ENCODE measurements around the gene PNMA6E. TPM values are rescaled to one million over a fixed set of nuclear protein-coding genes. Genes with fewer than 3 reads are reported as not detected.

Gene PNMA6E
- total and polyA plus RNA-seq, 4 donors, result 0.08 TPM; not detected in 3

DNA sequence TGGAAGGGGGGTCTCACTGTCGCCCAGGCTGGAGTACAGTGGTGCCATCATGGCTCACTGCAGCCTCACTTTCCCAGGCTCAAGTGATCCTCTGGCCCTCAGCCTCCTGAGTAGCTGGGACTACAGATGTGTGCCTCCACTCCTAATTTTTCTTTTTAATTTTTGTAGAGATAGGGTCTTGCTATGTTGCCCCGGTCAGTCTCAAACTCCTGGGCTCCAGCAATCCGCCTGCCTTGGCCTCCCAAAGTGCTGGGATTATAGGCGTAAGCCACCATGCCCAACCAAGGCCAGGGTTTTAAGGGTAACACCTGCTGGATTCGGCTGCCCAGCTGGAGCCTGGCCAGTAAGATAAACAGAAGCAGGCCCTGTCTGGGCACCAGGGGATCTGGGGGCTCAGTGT, 41.3 kb upstream of the PNMA6E start:
- WGBS, 2 donors, result 75 to 89% methylated on average over 4 to 5 of the region's 5 CpGs
- Histone ChIP-seq H3K27ac (ENCODE audit: low read depth in 1 of 2, low read length in 1 of 2) (no peak overlapping the region), H3K4me1 (ENCODE audit: control insufficient read depth in 5 of 5, insufficient read depth in 5 of 5, low read length in 5 of 5) (no peaks in the 10 kb centered on the region), H3K27me3 (ENCODE audit: control insufficient read depth in 3 of 3, insufficient read depth in 3 of 3, low read length in 2 of 3) (peaks cover 0 to 5% (median 0%) of the 10 kb centered on the region in 3 donors), H3K4me3 (no peak overlapping the region), H3K9ac (ENCODE audit: insufficient read depth in 1 of 2, low read length in 2 of 2) (no peak overlapping the region), H3K9me3 (ENCODE audit: control insufficient read depth in 4 of 4, insufficient read depth in 3 of 4, low read length in 3 of 4) (peaks cover 0 to 13% (median 0%) of the 10 kb centered on the region in 4 donors), H3K36me3 (ENCODE audit: control insufficient read depth in 4 of 4, insufficient read depth in 4 of 4, low read length in 4 of 4) (no peaks in the 10 kb centered on the region)
- ATAC-seq (ENCODE audit: insufficient read depth, low FRiP score), result no peak
- DNase-seq, result no peak
- TF ChIP-seq, protein P1, sequence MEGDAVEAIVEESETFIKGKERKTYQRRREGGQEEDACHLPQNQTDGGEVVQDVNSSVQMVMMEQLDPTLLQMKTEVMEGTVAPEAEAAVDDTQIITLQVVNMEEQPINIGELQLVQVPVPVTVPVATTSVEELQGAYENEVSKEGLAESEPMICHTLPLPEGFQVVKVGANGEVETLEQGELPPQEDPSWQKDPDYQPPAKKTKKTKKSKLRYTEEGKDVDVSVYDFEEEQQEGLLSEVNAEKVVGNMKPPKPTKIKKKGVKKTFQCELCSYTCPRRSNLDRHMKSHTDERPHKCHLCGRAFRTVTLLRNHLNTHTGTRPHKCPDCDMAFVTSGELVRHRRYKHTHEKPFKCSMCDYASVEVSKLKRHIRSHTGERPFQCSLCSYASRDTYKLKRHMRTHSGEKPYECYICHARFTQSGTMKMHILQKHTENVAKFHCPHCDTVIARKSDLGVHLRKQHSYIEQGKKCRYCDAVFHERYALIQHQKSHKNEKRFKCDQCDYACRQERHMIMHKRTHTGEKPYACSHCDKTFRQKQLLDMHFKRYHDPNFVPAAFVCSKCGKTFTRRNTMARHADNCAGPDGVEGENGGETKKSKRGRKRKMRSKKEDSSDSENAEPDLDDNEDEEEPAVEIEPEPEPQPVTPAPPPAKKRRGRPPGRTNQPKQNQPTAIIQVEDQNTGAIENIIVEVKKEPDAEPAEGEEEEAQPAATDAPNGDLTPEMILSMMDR (IDR thresholded peaks at IDR 0.05; ENCODE audit: control extremely low read depth, extremely low read depth), result no peak

DNA sequence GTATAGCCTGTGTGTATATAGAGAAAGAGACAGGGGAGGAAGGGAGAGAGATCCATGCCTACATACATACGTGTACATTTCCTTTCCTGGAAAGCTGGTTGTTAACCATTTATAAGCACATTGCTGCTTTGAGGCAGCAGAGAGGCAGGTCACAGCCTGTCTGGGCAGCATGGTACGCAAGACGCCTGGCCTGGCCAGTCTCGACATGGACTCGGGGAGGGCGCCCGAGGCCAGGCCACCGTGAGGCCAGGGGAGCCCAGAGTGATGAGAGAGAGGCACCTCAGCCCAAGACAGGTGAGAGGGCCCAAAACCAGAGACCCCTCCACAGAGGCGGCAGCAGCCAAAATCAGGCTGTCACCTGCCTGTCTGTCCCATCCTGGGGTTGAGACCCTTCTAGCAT, 40.8 kb upstream of the PNMA6E start:
- DNase-seq, result no peak
- Histone ChIP-seq H3K9me3 (ENCODE audit: control insufficient read depth in 4 of 4, insufficient read depth in 3 of 4, low read length in 3 of 4) (peaks cover 0 to 13% (median 0%) of the 10 kb centered on the region in 4 donors), H3K4me3 (no peak overlapping the region), H3K27me3 (ENCODE audit: control insufficient read depth in 3 of 3, insufficient read depth in 3 of 3, low read length in 2 of 3) (peaks cover 0 to 5% (median 0%) of the 10 kb centered on the region in 3 donors), H3K9ac (ENCODE audit: insufficient read depth in 1 of 2, low read length in 2 of 2) (no peak overlapping the region), H3K36me3 (ENCODE audit: control insufficient read depth in 4 of 4, insufficient read depth in 4 of 4, low read length in 4 of 4) (no peaks in the 10 kb centered on the region), H3K27ac (ENCODE audit: low read depth in 1 of 2, low read length in 1 of 2) (no peak overlapping the region), H3K4me1 (ENCODE audit: control insufficient read depth in 5 of 5, insufficient read depth in 5 of 5, low read length in 5 of 5) (no peaks in the 10 kb centered on the region)
- ATAC-seq (ENCODE audit: insufficient read depth, low FRiP score), result no peak
- TF ChIP-seq, protein P1 (IDR thresholded peaks at IDR 0.05; ENCODE audit: control extremely low read depth, extremely low read depth), result no peak
- WGBS, 2 donors, result 77% methylated on average over 8 to 9 of the region's 9 CpGs

DNA sequence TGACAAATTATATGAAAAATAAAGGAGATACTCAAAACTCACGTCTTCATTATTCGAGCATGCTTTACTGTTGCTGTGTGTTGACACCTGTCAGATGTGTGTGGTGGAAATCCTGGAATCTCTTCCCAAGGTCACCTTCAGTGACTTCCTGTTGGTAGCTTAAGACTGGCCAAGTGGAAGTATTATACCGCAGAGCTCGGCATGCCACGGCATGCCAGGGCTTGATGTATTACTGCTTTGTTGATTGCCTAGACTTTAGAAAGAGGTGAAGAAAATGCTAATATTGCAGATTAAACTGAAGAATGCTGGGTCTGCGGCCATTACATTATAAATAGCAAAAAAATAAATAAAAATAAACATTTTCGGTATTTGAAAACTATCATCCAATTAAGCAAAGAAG, 40.1 kb upstream of the PNMA6E start:
- 63% methylated on average over 7 of the region's 7 CpGs for WGBS, 2 donors
- Histone ChIP-seq H3K36me3 (ENCODE audit: control insufficient read depth in 4 of 4, insufficient read depth in 4 of 4, low read length in 4 of 4) (no peaks in the 10 kb centered on the region), H3K27ac (ENCODE audit: low read depth in 1 of 2, low read length in 1 of 2) (no peak overlapping the region), H3K4me1 (ENCODE audit: control insufficient read depth in 5 of 5, insufficient read depth in 5 of 5, low read length in 5 of 5) (no peaks in the 10 kb centered on the region), H3K9ac (ENCODE audit: insufficient read depth in 1 of 2, low read length in 2 of 2) (no peak overlapping the region), H3K4me3 (no peak overlapping the region), H3K27me3 (ENCODE audit: control insufficient read depth in 3 of 3, insufficient read depth in 3 of 3, low read length in 2 of 3) (peaks cover 0 to 5% (median 0%) of the 10 kb centered on the region in 3 donors), H3K9me3 (ENCODE audit: control insufficient read depth in 4 of 4, insufficient read depth in 3 of 4, low read length in 3 of 4) (peaks cover 0 to 13% (median 0%) of the 10 kb centered on the region in 4 donors)
- DNase-seq (no peak), ATAC-seq (ENCODE audit: insufficient read depth, low FRiP score) (no peak)
- TF ChIP-seq, protein P1 (IDR thresholded peaks at IDR 0.05; ENCODE audit: control extremely low read depth, extremely low read depth), result no peak

DNA sequence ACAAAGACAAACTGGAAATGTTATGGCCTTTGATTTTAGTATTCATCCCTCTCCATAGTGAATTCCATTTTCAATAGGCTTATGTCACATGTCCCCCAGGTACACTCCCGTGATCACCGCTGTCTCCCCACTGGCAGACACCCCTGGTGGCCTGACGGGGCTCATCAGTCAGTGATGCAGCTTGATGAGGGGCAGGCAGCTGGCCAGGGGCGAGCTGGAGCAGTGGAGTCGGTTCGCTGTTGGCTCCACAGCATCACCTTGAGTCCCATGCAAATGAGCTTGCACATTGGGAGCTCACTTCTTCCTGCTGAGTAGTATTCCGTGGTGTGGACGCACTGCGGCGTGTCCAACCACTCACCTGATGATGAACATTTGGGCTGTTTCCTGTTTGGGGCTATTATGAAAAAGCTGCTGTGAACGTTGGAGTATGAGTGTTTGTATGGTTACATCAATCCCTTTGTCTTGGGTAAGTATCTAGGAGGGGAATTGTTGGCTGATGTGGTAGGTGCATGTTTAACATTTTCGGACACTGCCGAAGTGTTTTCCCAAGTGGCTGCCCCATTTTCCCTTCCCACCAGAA, 39.5 kb upstream of the PNMA6E start:
- Histone ChIP-seq H3K9ac (ENCODE audit: insufficient read depth in 1 of 2, low read length in 2 of 2) (no peak overlapping the region), H3K36me3 (ENCODE audit: control insufficient read depth in 4 of 4, insufficient read depth in 4 of 4, low read length in 4 of 4) (no peaks in the 10 kb centered on the region), H3K4me3 (no peak overlapping the region), H3K9me3 (ENCODE audit: control insufficient read depth in 4 of 4, insufficient read depth in 3 of 4, low read length in 3 of 4) (peaks cover 0 to 13% (median 0%) of the 10 kb centered on the region in 4 donors), H3K4me1 (ENCODE audit: control insufficient read depth in 5 of 5, insufficient read depth in 5 of 5, low read length in 5 of 5) (no peaks in the 10 kb centered on the region), H3K27ac (ENCODE audit: low read depth in 1 of 2, low read length in 1 of 2) (no peak overlapping the region), H3K27me3 (ENCODE audit: control insufficient read depth in 3 of 3, insufficient read depth in 3 of 3, low read length in 2 of 3) (peaks cover 0 to 5% (median 0%) of the 10 kb centered on the region in 3 donors)
- TF ChIP-seq, protein P1 (IDR thresholded peaks at IDR 0.05; ENCODE audit: control extremely low read depth, extremely low read depth), result no peak
- WGBS, 2 donors, result 68 to 73% methylated on average over 13 of the region's 13 CpGs
- no peak for DNase-seq
- ATAC-seq (ENCODE audit: insufficient read depth, low FRiP score), result no peak
